Measurements from ENCODE around the gene SMKR1.

GRCh38 chr7:129561677-129562359 lies 59.5 kb downstream of the SMKR1 start:
- TF ChIP-seq EZH2 (IDR thresholded peaks at IDR 0.05; ENCODE audit: insufficient read depth, low read length): no peak
- TF ChIP-seq, protein P1, sequence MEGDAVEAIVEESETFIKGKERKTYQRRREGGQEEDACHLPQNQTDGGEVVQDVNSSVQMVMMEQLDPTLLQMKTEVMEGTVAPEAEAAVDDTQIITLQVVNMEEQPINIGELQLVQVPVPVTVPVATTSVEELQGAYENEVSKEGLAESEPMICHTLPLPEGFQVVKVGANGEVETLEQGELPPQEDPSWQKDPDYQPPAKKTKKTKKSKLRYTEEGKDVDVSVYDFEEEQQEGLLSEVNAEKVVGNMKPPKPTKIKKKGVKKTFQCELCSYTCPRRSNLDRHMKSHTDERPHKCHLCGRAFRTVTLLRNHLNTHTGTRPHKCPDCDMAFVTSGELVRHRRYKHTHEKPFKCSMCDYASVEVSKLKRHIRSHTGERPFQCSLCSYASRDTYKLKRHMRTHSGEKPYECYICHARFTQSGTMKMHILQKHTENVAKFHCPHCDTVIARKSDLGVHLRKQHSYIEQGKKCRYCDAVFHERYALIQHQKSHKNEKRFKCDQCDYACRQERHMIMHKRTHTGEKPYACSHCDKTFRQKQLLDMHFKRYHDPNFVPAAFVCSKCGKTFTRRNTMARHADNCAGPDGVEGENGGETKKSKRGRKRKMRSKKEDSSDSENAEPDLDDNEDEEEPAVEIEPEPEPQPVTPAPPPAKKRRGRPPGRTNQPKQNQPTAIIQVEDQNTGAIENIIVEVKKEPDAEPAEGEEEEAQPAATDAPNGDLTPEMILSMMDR (IDR thresholded peaks at IDR 0.05; ENCODE audit: insufficient read depth, low read depth, low read length): no peak
